ENCODE data around the gene MROH8. TPM values are rescaled to one million over a fixed set of nuclear protein-coding genes. Genes with fewer than 3 reads are reported as not detected.

Gene MROH8
- polyA plus RNA-seq, 1 donor (not counting 4 experiments of a cell fraction or from before 2014, with no cell fraction given) = 0.39 TPM

DNA sequence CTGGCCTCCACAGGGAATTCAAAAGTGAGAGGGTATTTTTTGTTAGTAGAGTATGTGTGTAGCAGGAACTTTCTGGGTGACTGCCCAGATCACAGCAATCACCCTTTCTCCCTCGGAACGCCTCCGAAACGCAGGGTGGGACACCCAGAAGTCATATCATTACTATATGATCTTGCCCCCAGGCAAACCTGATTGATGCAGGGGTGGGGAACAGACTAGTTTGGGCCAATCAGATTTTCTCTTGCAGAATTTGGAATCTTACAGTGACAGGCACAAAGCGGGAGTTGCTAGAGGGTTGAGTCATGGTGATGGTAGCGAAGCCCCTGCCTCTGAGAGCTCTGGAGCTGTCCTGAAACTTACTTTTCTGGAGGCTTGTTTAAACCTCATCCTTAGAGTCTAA lies 16.7 kb downstream of the MROH8 start:
- H3K4me2 ChIP-seq (ENCODE audit: control insufficient read depth, extremely low read depth, insufficient read depth, low read depth, low read length) = no peak overlapping the region
- H3K27me3 ChIP-seq (ENCODE audit: control insufficient read depth, extremely low read depth, insufficient read depth, low read length) = peaks cover 11% of the 10 kb centered on the region
- H3K79me2 ChIP-seq (ENCODE audit: control insufficient read depth, insufficient read depth, low read length) = no peaks in the 10 kb centered on the region
- dilution Hi-C loops (cut with MboI; ENCODE audit: extremely low pct_ligation_motif_present, low sequenced_read_pairs) = no loop called here
- no peaks in the 10 kb centered on the region for H3K9me1 ChIP-seq (ENCODE audit: control insufficient read depth, extremely low read depth, insufficient read depth, low read length)
- DNase-seq (ENCODE audit: low read depth, low spot score) = no peak
- no peak overlapping the region for H2AFZ ChIP-seq (ENCODE audit: control insufficient read depth, low read length)
- FAIRE-seq = no peak
- TF ChIP-seq EZH2 (IDR thresholded peaks at IDR 0.05; ENCODE audit: low read length) = no peak
- TF ChIP-seq CTCF (optimal IDR thresholded peaks at IDR 0.05 in 1 of 3, IDR thresholded peaks at IDR 0.05 in 1 of 3, conservative IDR thresholded peaks at IDR 0.05 in 1 of 3; ENCODE audit: extremely low read depth in 1 of 3, insufficient read depth in 2 of 3, low read length in 3 of 3) = no peak
- H4K20me1 ChIP-seq (ENCODE audit: control insufficient read depth, extremely low read depth, insufficient read depth, low read length) = no peaks in the 10 kb centered on the region
- H3K9me3 ChIP-seq (ENCODE audit: control insufficient read depth, low read depth, low read length) = no peaks in the 10 kb centered on the region
- no peak overlapping the region for H3K27ac ChIP-seq (ENCODE audit: control insufficient read depth, insufficient read depth, low read length)
- no peak overlapping the region for H3K9ac ChIP-seq (ENCODE audit: control insufficient read depth, extremely low read depth, insufficient read depth, low read length)
- no peaks in the 10 kb centered on the region for H3K36me3 ChIP-seq (ENCODE audit: control insufficient read depth in 2 of 2, extremely low read depth in 1 of 2, insufficient read depth in 2 of 2, low read length in 2 of 2)
- H3K4me3 ChIP-seq (ENCODE audit: control insufficient read depth in 2 of 3, extremely low read depth in 1 of 3, insufficient read depth in 2 of 3, low read depth in 1 of 3, low read length in 3 of 3) = no peak overlapping the region
- no peaks in the 10 kb centered on the region for H3K4me1 ChIP-seq (ENCODE audit: control insufficient read depth, extremely low read depth, insufficient read depth, low read length)

DNA sequence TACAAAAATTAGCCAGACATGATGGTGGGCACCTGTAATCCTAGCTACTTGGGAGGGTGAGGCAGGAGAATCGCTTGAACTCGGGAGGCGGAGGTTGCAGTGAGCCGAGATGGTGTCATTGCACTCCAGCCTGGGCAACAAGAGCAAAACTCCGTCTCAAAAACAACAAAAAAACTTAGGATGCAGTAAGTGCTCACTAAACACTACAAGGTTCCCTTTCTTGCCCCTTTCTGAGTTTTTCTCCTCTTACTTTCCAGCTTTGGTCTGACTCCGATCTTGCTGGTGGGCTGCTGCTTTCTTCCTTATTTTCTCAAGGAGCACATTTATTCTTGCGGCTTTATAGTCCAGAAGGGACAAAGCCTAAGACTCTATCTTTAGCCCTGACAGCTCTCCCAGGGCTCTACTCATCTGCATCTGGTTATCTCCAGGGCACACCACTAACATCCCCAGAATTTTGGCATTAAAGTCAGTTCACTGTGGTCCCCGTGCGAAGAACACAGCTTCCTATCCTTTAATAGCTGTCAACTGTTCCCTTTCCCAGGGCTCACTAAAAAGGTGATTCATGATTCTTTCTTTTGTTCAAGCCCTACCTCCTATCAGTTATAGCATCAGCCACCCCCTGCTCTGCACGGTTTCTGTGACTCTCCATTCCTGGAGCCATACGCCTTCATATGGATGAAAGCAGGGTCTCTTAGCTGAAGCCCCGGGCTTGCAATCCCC lies 17.4 kb downstream of the MROH8 start:
- no peak for TF ChIP-seq CTCF (optimal IDR thresholded peaks at IDR 0.05 in 1 of 3, IDR thresholded peaks at IDR 0.05 in 1 of 3, conservative IDR thresholded peaks at IDR 0.05 in 1 of 3; ENCODE audit: extremely low read depth in 1 of 3, insufficient read depth in 2 of 3, low read length in 3 of 3)
- no peak for TF ChIP-seq EZH2 (IDR thresholded peaks at IDR 0.05; ENCODE audit: low read length)
- Histone ChIP-seq H3K36me3 (ENCODE audit: control insufficient read depth in 2 of 2, extremely low read depth in 1 of 2, insufficient read depth in 2 of 2, low read length in 2 of 2) (no peaks in the 10 kb centered on the region), H4K20me1 (ENCODE audit: control insufficient read depth, extremely low read depth, insufficient read depth, low read length) (no peaks in the 10 kb centered on the region), H3K79me2 (ENCODE audit: control insufficient read depth, insufficient read depth, low read length) (no peaks in the 10 kb centered on the region), H3K9me3 (ENCODE audit: control insufficient read depth, low read depth, low read length) (no peaks in the 10 kb centered on the region), H3K9me1 (ENCODE audit: control insufficient read depth, extremely low read depth, insufficient read depth, low read length) (no peaks in the 10 kb centered on the region), H3K9ac (ENCODE audit: control insufficient read depth, extremely low read depth, insufficient read depth, low read length) (no peak overlapping the region), H3K27ac (ENCODE audit: control insufficient read depth, insufficient read depth, low read length) (no peak overlapping the region), H3K27me3 (ENCODE audit: control insufficient read depth, extremely low read depth, insufficient read depth, low read length) (peaks cover 11% of the 10 kb centered on the region), H2AFZ (ENCODE audit: control insufficient read depth, low read length) (no peak overlapping the region), H3K4me3 (ENCODE audit: control insufficient read depth in 2 of 3, extremely low read depth in 1 of 3, insufficient read depth in 2 of 3, low read depth in 1 of 3, low read length in 3 of 3) (no peak overlapping the region), H3K4me1 (ENCODE audit: control insufficient read depth, extremely low read depth, insufficient read depth, low read length) (no peaks in the 10 kb centered on the region), H3K4me2 (ENCODE audit: control insufficient read depth, extremely low read depth, insufficient read depth, low read depth, low read length) (no peak overlapping the region)
- FAIRE-seq (no peak), DNase-seq (ENCODE audit: low read depth, low spot score) (no peak)
- dilution Hi-C loops (cut with MboI; ENCODE audit: extremely low pct_ligation_motif_present, low sequenced_read_pairs) = no loop called here

All from keratinocyte (primary cell).